D721Med (cell line): ENCODE data around the gene ANKDD1B.
A peak's percentile ranks its signal among the peaks of the same experiment; 100 is the strongest.

Experiments
- DNase-seq: peaks from one replicate; pipeline ENCODE4 v3.0.0; 2011; ENCODE audit warnings: low spot score; ENCODE audit not compliant: insufficient read length
- FAIRE-seq: peaks from 2 replicates; lab custom pipeline; 2011; peaks lifted over from hg19 to GRCh38; lab: Jason Lieb, UNC
- TF ChIP-seq, protein P1 (sequence below): IDR thresholded peaks from 2 replicates; pipeline ENCODE4 v1.5.1; 2012; ENCODE audit warnings: mild to moderate bottlenecking, control low read depth; ENCODE audit not compliant: insufficient read depth; ENCODE audit errors: missing control alignments

Gene ANKDD1B

DNA sequence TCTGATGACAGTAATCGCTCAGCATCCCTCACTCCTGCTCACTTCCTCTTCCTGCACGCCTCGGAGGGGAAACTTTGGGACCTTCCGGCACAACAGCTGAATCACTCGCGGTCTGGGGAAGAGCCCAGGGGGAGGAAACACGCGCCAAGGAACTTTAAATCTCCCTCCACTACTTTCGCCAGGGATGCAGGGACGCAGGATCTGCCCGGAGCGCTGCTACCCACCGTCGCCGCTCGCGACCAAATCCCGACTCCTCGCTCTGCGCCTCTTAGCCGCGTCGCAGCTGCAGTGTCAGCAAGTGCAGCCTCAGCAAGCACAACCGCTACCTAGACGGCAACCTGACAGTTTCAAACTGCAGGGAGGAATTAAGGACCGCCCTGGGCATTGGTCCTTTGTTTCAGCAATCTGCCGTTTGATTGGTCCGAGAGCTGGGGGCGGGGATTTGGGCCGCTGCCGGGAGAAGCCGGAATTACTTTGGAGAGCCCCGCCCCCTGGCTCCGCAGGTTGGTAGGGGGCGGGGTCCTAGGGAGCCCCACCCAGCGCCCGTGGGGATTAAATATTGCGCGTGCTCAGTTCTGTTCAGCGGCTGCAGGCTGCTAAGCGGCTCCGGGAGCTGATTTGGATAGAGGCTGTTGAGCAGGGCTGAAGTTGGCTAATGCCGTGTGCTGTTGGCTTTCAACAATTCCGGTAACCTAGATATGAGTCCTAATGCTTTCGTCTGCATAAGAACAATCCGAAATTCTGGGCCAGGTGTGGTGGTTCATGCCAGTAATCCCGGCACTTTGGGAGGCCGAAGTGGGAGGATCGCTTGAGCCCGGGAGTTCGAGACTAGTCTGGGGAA is 106.0 kb downstream of the ANKDD1B start, which contains the start of gene POC5:
TSS of gene POC5 (minus strand) at position 356 of the 841 bp plus-strand sequence. CDS start 4,500 bp downstream, outside the sequence.
- DNase-seq (peak; percentile 77), FAIRE-seq (no peak)
- TF ChIP-seq, protein P1, sequence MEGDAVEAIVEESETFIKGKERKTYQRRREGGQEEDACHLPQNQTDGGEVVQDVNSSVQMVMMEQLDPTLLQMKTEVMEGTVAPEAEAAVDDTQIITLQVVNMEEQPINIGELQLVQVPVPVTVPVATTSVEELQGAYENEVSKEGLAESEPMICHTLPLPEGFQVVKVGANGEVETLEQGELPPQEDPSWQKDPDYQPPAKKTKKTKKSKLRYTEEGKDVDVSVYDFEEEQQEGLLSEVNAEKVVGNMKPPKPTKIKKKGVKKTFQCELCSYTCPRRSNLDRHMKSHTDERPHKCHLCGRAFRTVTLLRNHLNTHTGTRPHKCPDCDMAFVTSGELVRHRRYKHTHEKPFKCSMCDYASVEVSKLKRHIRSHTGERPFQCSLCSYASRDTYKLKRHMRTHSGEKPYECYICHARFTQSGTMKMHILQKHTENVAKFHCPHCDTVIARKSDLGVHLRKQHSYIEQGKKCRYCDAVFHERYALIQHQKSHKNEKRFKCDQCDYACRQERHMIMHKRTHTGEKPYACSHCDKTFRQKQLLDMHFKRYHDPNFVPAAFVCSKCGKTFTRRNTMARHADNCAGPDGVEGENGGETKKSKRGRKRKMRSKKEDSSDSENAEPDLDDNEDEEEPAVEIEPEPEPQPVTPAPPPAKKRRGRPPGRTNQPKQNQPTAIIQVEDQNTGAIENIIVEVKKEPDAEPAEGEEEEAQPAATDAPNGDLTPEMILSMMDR, result no peak

DNA sequence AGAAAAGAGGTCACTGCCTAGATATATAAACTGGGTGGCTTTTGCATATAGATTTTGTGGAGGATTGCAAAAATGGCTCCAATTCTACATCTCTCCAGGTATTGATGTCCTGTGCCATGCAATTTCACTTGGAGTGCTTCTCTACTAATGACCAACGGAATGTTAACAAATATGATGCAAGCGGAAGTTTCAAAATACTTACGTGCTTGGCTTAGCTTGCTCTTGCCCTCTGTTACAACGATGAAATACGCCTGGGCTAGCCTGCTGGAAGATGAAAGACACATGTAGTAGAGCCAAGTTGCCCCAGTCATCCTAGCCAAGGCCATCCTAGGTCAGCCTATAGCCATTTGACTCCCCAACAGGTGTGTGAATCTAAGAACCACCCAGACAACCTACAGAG is 109.6 kb downstream of the ANKDD1B start:
- DNase-seq (no peak), FAIRE-seq (no peak)
- TF ChIP-seq, protein P1, result no peak
